ENCODE measurements around the gene CDH4.
"Not testable (repeated sequence)": the region's sequence is repeated elsewhere in the genome, so short reads cannot be mapped to it uniquely, and the experiment has no call there.

Gene CDH4

DNA sequence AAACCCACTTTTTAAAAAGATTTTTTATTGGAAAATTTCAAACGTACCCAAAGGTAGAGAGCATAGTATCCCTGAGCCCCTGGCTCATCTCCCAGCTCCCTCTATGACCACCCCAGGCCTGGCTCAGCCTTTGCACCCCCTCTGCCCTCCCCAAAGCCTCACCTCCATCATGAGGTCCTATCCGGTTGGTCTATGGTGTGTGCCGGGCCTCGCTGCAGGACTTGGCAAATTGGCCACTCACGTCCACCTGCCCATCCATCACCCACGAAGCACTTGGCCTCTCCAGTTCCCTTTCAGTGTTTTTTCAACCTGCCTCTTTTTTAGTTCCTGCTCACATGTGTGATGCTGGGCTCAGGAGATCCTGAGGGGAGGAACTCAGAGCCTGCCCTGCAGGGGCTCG, 147.4 kb downstream of the CDH4 start:
- no peak for ATAC-seq (replicated peaks; ENCODE audit: extremely low read depth, poor library complexity, severe bottlenecking)
- DNase-seq (ENCODE audit: low spot score in 2 of 2): no peak
- Mint-ChIP-seq H3K27me3 (no peaks in the 10 kb centered on the region), H3K4me1 (no peaks in the 10 kb centered on the region), H3K36me3 (ENCODE audit: insufficient read depth) (no peaks in the 10 kb centered on the region), H3K9me3 (no peaks in the 10 kb centered on the region), H3K27ac (ENCODE audit: low read depth) (no peak overlapping the region), H3K4me3 (no peak overlapping the region)

DNA sequence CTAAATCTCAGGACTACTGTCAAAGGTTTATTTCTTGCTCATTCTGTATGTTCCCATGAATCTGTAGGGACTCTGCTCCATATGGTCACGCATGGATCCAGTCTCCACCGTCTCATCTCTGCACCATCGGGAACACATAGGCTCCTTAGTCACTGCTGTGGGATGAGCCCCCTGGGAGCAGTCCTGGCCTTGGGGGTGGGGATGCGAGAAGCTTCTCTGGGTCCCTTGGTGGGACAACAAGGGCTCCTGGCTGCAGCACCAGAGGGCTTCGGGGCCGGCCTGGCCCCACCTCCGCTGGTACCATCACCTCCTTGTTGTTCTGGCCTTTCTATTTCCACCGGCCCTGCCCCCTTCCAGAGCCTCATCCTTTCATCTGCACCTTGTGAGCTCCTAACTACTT, 148.4 kb downstream of the CDH4 start:
- H3K27ac Mint-ChIP-seq (ENCODE audit: low read depth): no peak overlapping the region
- H3K27me3 Mint-ChIP-seq: no peaks in the 10 kb centered on the region
- DNase-seq (ENCODE audit: low spot score in 2 of 2) (no peak), ATAC-seq (replicated peaks; ENCODE audit: extremely low read depth, poor library complexity, severe bottlenecking) (no peak)
- no peaks in the 10 kb centered on the region for H3K9me3 Mint-ChIP-seq
- no peaks in the 10 kb centered on the region for H3K36me3 Mint-ChIP-seq (ENCODE audit: insufficient read depth)
- no peak overlapping the region for H3K4me3 Mint-ChIP-seq
- no peaks in the 10 kb centered on the region for H3K4me1 Mint-ChIP-seq

DNA sequence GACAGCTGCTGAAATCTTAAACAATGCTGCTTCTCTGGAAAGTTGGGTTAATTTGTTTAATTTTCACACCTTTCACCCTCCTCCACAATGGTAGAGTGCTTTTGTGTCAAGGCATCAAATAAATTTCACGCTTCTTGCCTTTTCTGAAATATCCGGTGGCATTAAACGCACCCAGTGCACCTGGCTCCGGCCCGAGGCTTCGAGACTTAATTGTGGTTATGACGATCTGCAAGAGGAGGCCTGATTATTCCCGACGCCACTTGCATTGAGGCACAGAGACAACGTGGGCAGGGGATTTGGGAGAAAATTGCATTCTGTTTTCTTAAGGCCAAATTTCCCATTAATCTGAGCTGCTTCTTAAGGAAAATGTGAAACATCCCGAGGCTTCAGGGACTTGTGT, 152.2 kb downstream of the CDH4 start:
- Mint-ChIP-seq H3K36me3 (ENCODE audit: insufficient read depth) (no peaks in the 10 kb centered on the region), H3K27me3 (no peaks in the 10 kb centered on the region), H3K27ac (ENCODE audit: low read depth) (no peak overlapping the region), H3K9me3 (peaks cover 12% of the 10 kb centered on the region), H3K4me1 (no peaks in the 10 kb centered on the region), H3K4me3 (no peak overlapping the region)
- ATAC-seq (replicated peaks; ENCODE audit: extremely low read depth, poor library complexity, severe bottlenecking) (no peak), DNase-seq (ENCODE audit: low spot score in 2 of 2) (no peak)

DNA sequence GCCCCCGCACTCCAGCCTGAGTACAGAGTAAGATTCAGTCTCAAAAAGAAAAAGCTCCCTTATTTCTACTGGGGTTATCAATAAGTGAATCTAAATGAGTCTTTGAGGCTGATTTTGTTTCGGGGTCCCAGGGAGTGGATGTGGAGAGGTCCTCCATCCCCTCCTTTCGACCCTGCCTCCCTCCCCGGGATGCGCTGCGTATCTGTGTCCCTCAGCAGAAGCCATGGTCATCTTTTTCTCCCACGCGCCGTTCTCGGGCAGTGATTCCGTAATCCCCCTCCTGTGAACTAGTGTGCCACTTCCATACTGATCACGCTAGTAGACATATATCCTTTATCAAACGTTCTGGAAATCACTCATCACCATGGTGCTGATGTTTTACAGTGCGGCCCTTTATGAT, 152.9 kb downstream of the CDH4 start:
- Mint-ChIP-seq H3K4me3 (no peak overlapping the region), H3K36me3 (ENCODE audit: insufficient read depth) (no peaks in the 10 kb centered on the region), H3K27ac (ENCODE audit: low read depth) (no peak overlapping the region), H3K9me3 (peaks cover 12% of the 10 kb centered on the region), H3K27me3 (no peaks in the 10 kb centered on the region), H3K4me1 (no peaks in the 10 kb centered on the region)
- ATAC-seq (replicated peaks; ENCODE audit: extremely low read depth, poor library complexity, severe bottlenecking): no peak
- no peak for DNase-seq (ENCODE audit: low spot score in 2 of 2)

DNA sequence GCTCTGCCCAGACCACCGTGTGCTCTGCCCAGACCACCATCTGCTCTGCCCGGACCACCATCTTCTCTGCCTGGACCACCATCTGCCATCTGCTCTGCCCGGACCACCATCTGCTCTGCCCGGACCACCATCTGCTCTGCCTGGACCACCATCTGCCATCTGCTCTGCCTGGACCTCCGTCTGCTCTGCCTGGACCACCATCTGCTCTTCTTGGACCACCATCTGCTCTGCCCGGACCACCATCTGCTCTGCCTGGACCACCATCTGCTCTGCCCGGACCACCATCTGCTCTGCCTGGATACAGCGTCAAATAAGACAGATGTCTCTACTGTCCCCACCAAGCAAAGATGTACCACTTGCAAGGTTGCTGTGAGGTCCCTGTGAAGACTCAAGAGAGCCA, 154.7 kb downstream of the CDH4 start:
- H3K36me3 Mint-ChIP-seq (ENCODE audit: insufficient read depth); ATAC-seq (replicated peaks; ENCODE audit: extremely low read depth, poor library complexity, severe bottlenecking); H3K27ac Mint-ChIP-seq (ENCODE audit: low read depth); H3K4me1 Mint-ChIP-seq; H3K4me3 Mint-ChIP-seq; DNase-seq (ENCODE audit: low spot score in 2 of 2); H3K27me3 Mint-ChIP-seq: not testable (repeated sequence)
- peaks cover 12% of the 10 kb centered on the region for H3K9me3 Mint-ChIP-seq

GRCh38 chr20:61407561-61407960, 155.5 kb downstream of the CDH4 start:
- DNase-seq (ENCODE audit: low spot score in 2 of 2) (no peak), ATAC-seq (replicated peaks; ENCODE audit: extremely low read depth, poor library complexity, severe bottlenecking) (no peak)
- Mint-ChIP-seq H3K4me1 (no peaks in the 10 kb centered on the region), H3K27ac (ENCODE audit: low read depth) (no peak overlapping the region), H3K36me3 (ENCODE audit: insufficient read depth) (no peaks in the 10 kb centered on the region), H3K27me3 (no peaks in the 10 kb centered on the region), H3K4me3 (no peak overlapping the region), H3K9me3 (peaks cover 12% of the 10 kb centered on the region)

GRCh38 chr20:61408951-61409740, 157.1 kb downstream of the CDH4 start:
- DNase-seq (ENCODE audit: low spot score in 2 of 2) (no peak), ATAC-seq (replicated peaks; ENCODE audit: extremely low read depth, poor library complexity, severe bottlenecking) (no peak)
- Mint-ChIP-seq H3K27ac (ENCODE audit: low read depth) (no peak overlapping the region), H3K36me3 (ENCODE audit: insufficient read depth) (no peaks in the 10 kb centered on the region), H3K4me1 (no peaks in the 10 kb centered on the region), H3K4me3 (no peak overlapping the region), H3K9me3 (peaks cover 12% of the 10 kb centered on the region), H3K27me3 (no peaks in the 10 kb centered on the region)

- Mint-ChIP-seq H3K36me3 (ENCODE audit: insufficient read depth) (no peaks in the 10 kb centered on the region), H3K27me3 (no peaks in the 10 kb centered on the region), H3K4me1 (no peaks in the 10 kb centered on the region), H3K4me3 (no peak overlapping the region), H3K9me3 (peaks cover 7% of the 10 kb centered on the region), H3K27ac (ENCODE audit: low read depth) (no peak overlapping the region)
- DNase-seq (ENCODE audit: low spot score in 2 of 2) (no peak), ATAC-seq (replicated peaks; ENCODE audit: extremely low read depth, poor library complexity, severe bottlenecking) (no peak)
Measured at GRCh38 chr20:61411743-61412142, 159.7 kb downstream of the CDH4 start.

- no peak overlapping the region for H3K27ac Mint-ChIP-seq (ENCODE audit: low read depth)
- no peaks in the 10 kb centered on the region for H3K9me3 Mint-ChIP-seq
- DNase-seq (ENCODE audit: low spot score in 2 of 2): no peak
- no peak overlapping the region for H3K4me3 Mint-ChIP-seq
- H3K36me3 Mint-ChIP-seq (ENCODE audit: insufficient read depth): no peaks in the 10 kb centered on the region
- no peaks in the 10 kb centered on the region for H3K4me1 Mint-ChIP-seq
- ATAC-seq (replicated peaks; ENCODE audit: extremely low read depth, poor library complexity, severe bottlenecking): no peak
- no peaks in the 10 kb centered on the region for H3K27me3 Mint-ChIP-seq
Measured at GRCh38 chr20:61413752-61414151, 161.7 kb downstream of the CDH4 start.

GRCh38 chr20:61414455-61414991, 162.5 kb downstream of the CDH4 start:
- Mint-ChIP-seq H3K9me3 (no peaks in the 10 kb centered on the region), H3K27ac (ENCODE audit: low read depth) (no peak overlapping the region), H3K36me3 (ENCODE audit: insufficient read depth) (no peaks in the 10 kb centered on the region), H3K27me3 (no peaks in the 10 kb centered on the region), H3K4me1 (no peaks in the 10 kb centered on the region), H3K4me3 (no peak overlapping the region)
- no peak for DNase-seq (ENCODE audit: low spot score in 2 of 2)
- ATAC-seq (replicated peaks; ENCODE audit: extremely low read depth, poor library complexity, severe bottlenecking): no peak

DNA sequence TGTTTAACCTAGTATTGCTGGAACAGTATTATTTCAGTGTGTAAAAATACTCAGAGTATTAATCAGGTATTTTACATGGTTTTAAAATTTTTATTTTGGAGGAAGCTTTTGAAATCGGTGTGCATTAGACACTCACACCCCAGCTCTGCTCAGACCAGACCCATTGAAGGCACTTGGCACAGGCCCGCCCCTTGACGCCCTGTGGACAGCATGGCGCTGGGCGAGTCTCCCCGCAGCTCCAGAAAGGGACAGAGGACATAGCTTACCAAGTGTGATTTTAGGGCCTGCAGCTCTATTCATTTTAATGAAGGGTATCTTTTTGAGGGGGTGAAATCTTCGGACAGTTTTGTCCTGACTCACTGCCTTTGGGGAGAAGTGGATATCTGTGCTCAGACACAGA, 164.5 kb downstream of the CDH4 start:
- DNase-seq (ENCODE audit: low spot score in 2 of 2): no peak
- H3K9me3 Mint-ChIP-seq: no peaks in the 10 kb centered on the region
- no peaks in the 10 kb centered on the region for H3K4me1 Mint-ChIP-seq

DNA sequence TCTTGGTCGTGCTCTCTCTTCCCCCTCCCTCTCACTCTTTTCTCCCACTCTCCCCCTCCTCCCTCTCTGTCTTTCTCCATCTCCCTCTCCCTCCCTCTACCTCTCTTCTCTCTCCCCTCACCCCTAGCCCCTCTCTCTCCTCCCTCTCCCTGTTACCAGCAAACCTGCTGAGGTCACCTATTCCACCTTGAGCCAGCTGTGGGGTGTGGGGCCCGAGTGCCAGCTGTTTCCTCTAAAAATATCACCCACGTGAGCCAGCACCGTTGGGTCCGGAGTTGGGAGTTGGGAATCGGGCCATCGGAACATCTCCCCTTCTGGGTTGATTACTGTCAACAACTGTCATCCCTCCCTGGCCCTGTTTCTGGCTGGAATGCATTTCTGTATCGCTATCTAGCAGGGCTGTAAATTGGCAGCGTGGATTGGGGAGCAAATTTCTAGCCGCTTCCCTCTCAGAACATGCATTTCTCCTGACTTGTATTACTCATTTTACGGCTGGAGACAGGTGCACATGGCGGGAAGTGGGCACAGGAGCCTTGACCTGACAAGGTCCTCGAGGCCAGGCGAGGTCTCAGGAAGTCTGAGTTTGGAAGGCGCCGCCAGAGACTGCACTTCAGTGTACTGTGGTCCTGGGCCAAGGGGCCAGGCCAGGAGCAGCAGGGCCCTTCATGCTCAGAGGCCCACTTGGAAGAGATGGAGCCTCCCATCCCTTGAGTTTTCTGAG, 165.3 kb downstream of the CDH4 start:
- ATAC-seq (replicated peaks; ENCODE audit: extremely low read depth, poor library complexity, severe bottlenecking): no peak
- Mint-ChIP-seq H3K36me3 (ENCODE audit: insufficient read depth) (no peaks in the 10 kb centered on the region), H3K4me1 (no peaks in the 10 kb centered on the region), H3K9me3 (no peaks in the 10 kb centered on the region), H3K4me3 (no peak overlapping the region), H3K27me3 (no peaks in the 10 kb centered on the region), H3K27ac (ENCODE audit: low read depth) (no peak overlapping the region)
- no peak for DNase-seq (ENCODE audit: low spot score in 2 of 2)

More for the DNA sequence above, 164.5 kb downstream of the CDH4 start:
- H3K27ac Mint-ChIP-seq (ENCODE audit: low read depth): no peak overlapping the region
- ATAC-seq (replicated peaks; ENCODE audit: extremely low read depth, poor library complexity, severe bottlenecking): no peak
- H3K27me3 Mint-ChIP-seq: no peaks in the 10 kb centered on the region
- H3K4me3 Mint-ChIP-seq: no peak overlapping the region
- H3K36me3 Mint-ChIP-seq (ENCODE audit: insufficient read depth): no peaks in the 10 kb centered on the region

- DNase-seq (ENCODE audit: low spot score in 2 of 2): no peak
- ATAC-seq (replicated peaks; ENCODE audit: extremely low read depth, poor library complexity, severe bottlenecking): no peak
- H3K27me3 Mint-ChIP-seq: no peaks in the 10 kb centered on the region
- no peaks in the 10 kb centered on the region for H3K4me1 Mint-ChIP-seq
- H3K4me3 Mint-ChIP-seq: no peak overlapping the region
- H3K27ac Mint-ChIP-seq (ENCODE audit: low read depth): no peak overlapping the region
- no peaks in the 10 kb centered on the region for H3K36me3 Mint-ChIP-seq (ENCODE audit: insufficient read depth)
- no peaks in the 10 kb centered on the region for H3K9me3 Mint-ChIP-seq
Measured at GRCh38 chr20:61419010-61419409, 166.9 kb downstream of the CDH4 start.

All from central memory CD8-positive, alpha-beta T cell (primary cell).